ENCODE measurements around the gene PTPRG. TPM values are rescaled to one million over a fixed set of nuclear protein-coding genes. Genes with fewer than 3 reads are reported as not detected.
"Not testable (repeated sequence)": the region's sequence is repeated elsewhere in the genome, so short reads cannot be mapped to it uniquely, and the experiment has no call there.

PTPRG gene
- polyA plus RNA-seq, 3 donors = 78.2 to 84.6 (median 83.3) TPM

GRCh38 chr3:61997101-61997500 is 435.7 kb downstream of the PTPRG start:
- no peak for DNase-seq

- no peak for DNase-seq
These were observed 442.5 kb downstream of the PTPRG start for GRCh38 chr3:62003835-62004234.

DNA sequence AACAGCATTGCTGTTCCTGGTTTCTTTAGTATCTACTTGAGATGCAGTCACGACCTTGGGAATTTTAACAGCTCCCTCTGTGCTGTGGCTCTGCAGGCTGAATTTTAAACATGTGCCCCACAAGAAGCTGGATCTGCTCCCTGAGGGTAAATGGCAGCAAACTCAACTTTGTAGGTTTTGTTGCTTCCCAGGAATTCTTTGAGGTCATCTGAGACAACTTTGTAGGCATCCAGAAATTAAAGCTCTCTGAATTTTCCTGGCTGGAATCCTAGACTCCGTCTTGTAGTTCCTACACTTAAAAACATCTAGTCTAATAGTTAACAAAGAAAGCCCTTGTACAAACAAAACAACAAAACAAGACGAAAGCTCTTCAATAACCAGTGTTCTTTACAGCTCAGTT is 445.7 kb downstream of the PTPRG start:
- DNase-seq = peak; percentile 11

DNA sequence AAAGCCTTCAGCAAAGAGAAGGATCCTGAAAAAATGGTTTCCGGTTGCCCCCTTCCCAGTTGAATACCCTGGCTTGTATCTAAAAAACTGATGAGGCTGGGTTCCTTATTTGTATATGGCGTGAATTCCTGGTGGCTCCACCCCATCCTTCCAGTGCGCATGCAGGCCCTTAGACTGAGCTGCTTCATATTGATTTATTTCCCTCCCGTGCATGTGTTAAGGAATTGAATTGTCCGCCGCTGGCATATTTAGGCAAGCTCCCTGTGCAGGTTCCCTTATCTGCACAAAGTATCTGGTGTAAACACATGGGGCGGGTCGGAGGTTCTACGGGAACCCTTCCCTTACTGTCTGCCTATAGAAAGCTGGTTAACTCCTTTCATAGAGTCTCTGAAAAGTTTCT is 449.6 kb downstream of the PTPRG start:
- no peak for DNase-seq

DNA sequence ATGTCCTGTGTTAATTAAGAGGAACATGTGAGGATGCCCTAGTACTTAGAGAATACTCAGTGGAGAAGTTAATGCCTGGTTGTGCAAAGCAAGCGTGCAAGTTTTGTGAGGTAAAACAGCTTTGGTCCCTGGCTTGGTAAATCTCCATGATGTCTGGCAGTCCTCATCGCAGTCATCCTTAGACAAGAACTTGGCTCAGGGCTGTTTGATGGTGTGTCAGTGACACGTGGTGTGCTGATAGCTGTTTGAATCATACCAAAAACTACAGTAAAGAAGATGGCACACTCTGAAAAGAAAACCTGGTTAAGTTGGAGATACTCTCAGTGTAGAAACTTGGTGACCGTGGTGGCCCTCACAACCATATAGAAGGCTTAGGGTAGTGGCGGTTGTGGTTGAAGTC is 450.3 kb downstream of the PTPRG start:
- no peak for DNase-seq

DNA sequence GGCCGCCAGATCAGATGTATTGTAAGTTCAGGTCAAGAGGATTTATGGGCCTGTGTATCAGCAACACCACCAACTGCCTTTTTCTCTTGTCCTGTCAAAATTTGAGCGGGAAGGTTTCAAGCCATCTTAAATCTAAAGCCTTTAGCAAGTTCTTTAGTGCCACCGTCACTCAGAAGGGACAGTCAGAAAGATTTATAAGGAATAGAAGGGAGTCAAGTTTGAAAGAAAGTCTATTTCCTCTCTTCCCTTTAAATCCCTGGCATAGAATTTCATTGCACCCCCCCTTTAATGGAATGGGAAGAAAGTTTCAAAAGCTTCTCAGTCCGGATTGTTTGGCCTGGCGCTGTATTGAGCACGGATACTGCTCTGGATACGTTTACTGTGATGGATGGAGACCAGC is 452.6 kb downstream of the PTPRG start:
- peak; percentile 67 for DNase-seq

- no peak for DNase-seq
These were observed 453.7 kb downstream of the PTPRG start for GRCh38 chr3:62015111-62015510.

DNA sequence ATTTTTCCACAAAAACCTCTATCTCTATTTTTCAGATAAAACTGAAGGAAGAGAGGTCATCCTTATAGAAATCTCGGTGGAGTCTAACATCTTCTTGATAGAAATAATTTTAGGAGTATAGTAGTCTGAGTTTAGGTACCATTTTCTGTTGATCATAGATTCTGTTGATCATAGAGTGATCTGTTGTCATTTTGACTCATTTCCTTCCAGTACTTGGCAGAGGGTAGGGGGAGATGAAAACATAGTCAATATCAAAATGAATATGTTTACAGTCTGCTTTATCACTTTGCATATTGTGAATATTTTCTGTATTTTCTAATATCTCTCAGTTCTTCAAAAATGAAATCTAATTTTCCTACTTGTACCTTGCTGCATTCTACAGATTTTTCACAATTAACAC is 458.5 kb downstream of the PTPRG start:
- DNase-seq = no peak

DNA sequence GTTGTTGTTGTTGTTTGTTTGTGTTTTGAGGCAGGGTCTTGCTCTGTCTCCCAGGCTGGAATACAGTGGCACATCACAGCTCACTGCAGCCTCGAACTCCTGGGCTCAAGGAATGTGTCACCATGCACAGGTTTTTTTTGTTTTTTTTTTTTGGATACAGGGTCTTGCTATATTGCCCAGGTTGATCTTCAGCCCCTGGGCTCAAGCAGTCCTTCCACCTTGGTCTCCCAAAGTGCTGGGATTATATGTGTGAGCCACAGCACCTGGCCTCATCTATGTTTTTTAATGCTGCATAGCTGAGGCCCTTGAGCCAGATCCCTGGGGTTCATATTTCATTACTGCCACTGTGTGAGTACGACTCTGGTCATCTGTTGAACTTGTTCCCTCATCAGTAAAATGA is 459.3 kb downstream of the PTPRG start:
- DNase-seq = no peak

DNA sequence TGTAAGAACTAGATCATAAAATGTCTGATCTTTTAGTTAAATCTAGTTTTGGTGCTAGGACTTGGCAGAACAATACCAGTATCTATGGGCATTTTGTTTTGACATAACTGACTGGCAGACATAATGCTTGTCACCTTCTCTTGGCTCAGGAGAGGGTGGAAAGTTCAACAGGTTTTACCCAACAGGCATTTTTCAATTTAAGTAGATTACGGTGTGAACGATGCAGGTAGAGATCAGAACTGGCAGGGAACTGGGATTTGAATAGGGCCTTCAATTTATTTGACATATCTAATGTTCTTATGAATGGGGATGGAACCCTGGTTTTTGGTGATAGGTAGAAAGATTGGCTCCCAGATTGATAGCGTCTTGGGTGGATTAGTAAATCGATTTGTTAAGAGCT is 460.9 kb downstream of the PTPRG start:
- no peak for DNase-seq

DNA sequence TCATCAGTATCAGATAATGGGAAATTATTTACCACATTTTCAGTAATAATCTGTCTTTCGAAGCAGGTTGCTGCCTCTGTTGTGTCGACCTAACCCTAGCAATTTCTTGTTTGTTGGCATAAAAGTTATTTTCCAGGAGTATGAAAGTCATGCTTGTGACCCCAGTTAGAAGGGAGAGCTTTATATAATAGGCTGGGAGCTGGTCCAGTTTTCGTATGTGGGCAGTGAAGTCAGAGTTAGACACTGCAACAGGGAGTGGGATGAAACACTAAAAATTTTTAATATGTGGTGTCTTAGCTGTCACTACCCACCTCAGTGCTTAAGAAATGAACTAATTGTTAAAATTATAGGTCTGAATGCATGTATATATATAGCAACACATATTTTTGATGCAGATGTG is 463.5 kb downstream of the PTPRG start:
- DNase-seq = no peak

DNA sequence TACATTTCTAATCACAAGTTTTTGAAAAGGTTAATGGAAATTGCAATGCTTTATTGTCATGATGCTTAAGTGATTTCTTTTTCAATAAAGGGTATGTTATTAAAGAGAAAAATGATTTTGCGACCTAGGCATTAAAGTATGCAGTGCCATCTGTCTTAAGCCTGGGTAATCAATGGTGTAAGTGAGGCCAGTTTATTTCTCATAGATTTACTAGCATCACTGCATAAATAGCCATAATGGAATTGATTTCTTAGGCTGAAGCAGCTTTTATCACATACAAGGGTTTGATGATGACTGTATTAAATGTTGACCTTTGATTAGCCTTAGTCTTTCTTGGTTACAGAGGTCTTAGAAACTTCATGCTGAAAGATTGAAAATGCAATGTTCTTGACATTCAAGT is 464.5 kb downstream of the PTPRG start:
- no peak for DNase-seq

- DNase-seq = peak; percentile 60
These were observed 465.9 kb downstream of the PTPRG start for GRCh38 chr3:62027241-62027640.

DNA sequence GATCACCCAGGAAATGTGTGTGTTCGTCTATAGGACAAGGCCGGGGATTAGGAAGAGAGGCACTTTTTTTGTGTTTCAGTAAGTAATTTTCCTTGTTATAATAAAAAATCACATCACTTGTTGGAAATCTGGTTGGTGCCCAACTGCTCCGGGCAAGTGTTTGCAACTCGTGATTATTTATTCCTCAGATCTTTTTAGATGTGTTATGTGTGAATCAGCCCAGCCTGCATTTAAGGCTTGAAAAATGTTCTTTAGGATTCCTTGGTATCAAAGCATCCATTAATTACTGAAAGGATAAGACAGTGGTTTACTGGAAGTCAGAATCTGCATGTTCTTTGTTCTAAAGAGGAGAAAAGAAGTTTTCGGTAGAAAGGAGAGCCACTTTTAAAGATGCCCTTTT is 466.4 kb downstream of the PTPRG start:
- DNase-seq = no peak

- DNase-seq = no peak
These were observed 466.9 kb downstream of the PTPRG start for GRCh38 chr3:62028236-62028635.

- DNase-seq = no peak
These were observed 471.4 kb downstream of the PTPRG start for GRCh38 chr3:62032738-62033137.

- no peak for DNase-seq
These were observed 474.2 kb downstream of the PTPRG start for GRCh38 chr3:62035402-62036057.

GRCh38 chr3:62036726-62037125 is 475.4 kb downstream of the PTPRG start:
- no peak for DNase-seq

DNA sequence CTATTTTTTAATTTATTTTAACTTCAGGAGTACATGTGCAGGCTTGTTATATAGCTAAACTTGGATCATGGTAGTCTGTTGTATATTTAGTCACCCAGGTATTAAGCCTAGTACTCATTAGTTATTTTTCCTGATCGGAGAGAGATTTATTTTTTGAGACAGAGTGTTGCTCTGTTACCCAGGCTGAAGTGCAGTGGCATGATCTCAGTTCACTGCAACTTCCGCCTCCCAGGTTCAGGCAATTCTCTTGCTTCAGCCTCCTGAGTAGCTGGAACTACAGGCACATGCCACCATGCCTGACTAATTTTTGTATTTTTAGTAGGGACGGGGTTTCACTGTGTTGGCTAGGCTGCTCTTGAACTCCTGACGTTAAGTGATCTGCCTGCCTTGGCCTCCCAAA is 477.4 kb downstream of the PTPRG start:
- DNase-seq = not testable (repeated sequence)

- no peak for DNase-seq
These were observed 478.2 kb downstream of the PTPRG start for GRCh38 chr3:62039586-62039985.

DNA sequence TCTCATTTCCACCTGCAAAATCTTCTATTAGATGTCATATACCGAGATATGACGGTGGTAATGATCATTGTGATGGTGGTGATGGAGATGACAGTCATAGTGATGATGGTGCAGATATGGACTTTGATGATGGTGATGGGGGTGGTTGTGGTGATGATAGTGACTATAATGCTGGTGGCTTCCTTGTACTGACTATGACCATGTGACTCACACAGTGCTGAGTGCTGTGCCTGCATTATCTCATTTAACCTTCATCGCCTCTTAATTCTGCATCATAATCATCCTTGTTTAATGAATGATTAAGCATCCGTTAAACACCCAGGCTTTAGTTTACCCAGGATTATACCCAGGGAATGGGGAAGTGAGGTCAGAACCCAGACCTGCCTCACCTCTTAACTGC is 480.3 kb downstream of the PTPRG start:
- no peak for DNase-seq

DNA sequence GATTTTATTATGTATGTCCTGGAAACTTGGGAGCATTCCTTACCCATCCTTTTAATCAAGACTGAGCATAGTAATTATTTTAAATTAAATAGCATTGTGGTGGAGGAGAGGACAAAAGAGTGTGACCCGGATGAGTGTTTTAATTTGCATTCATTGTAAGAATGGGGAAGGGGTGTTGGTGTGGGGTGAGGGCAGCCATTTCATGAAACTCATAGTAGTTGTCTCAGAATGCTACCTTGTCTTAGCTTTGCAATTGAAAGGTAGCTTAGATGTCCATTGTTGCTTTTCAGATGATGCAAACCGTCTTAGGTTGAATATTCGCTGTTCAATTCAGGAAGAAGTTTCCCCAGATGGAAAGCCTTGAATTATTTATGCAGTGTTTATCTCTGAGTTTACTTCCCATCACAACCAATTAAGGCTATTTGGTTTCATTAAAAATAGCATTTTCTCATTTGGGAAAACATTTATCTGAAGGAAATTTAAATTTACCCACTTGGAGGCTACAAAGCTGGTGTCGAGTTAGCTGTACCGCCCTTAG is 483.6 kb downstream of the PTPRG start:
- DNase-seq = no peak

- DNase-seq = no peak
These were observed 485.0 kb downstream of the PTPRG start for GRCh38 chr3:62046326-62046725.

- no peak for DNase-seq
These were observed 487.2 kb downstream of the PTPRG start for GRCh38 chr3:62048577-62048976.
